ENCODE measurements around the gene LRRC36. TPM values are rescaled to one million over a fixed set of nuclear protein-coding genes. Genes with fewer than 3 reads are reported as not detected.
A peak's percentile ranks its signal among the peaks of the same experiment; 100 is the strongest.

LRRC36 gene
- total and polyA plus RNA-seq, 2 of the 13 experiments (the other 11 are each of a cell fraction or from before 2014, with no cell fraction given) = 0.12 to 0.15 TPM

GRCh38 chr16:67428146-67428731 is 101.6 kb downstream of the LRRC36 start (continued):
- no peak for TF ChIP-seq TMF1 (CRISPR knock-in tag; IDR thresholded peaks at IDR 0.05; ENCODE audit: low read depth)
- no peak for TF ChIP-seq GTF3A (CRISPR knock-in tag; conservative IDR thresholded peaks at IDR 0.05)
- no peak for TF ChIP-seq ZBTB10 (CRISPR knock-in tag; IDR thresholded peaks at IDR 0.05; ENCODE audit: borderline replicate concordance)
- TF ChIP-seq CCAR2 (optimal IDR thresholded peaks at IDR 0.05; ENCODE audit: low read depth, low read length) = no peak
- TF ChIP-seq ZNF776 (CRISPR knock-in tag; IDR thresholded peaks at IDR 0.05) = no peak
- no peak for TF ChIP-seq ARNTL (CRISPR knock-in tag; IDR thresholded peaks at IDR 0.05)
- TF ChIP-seq ZNF44 (CRISPR knock-in tag; IDR thresholded peaks at IDR 0.05) = peak; percentile 47; the same call in 1 of the 2 replicates
- TF ChIP-seq USF2 (IDR thresholded peaks at IDR 0.05; ENCODE audit: low read depth, low read length) = no peak
- TF ChIP-seq USF2 (CRISPR knock-in tag; IDR thresholded peaks at IDR 0.05; ENCODE audit: borderline replicate concordance) = no peak; the same call in 1 of the 2 replicates
- TF ChIP-seq ZNF414 (CRISPR knock-in tag; IDR thresholded peaks at IDR 0.05) = no peak
- no peak for TF ChIP-seq ZNF580 (CRISPR knock-in tag; IDR thresholded peaks at IDR 0.05; ENCODE audit: borderline replicate concordance, low read depth)
- TF ChIP-seq SIX1 (CRISPR knock-in tag; IDR thresholded peaks at IDR 0.05; ENCODE audit: borderline replicate concordance) = no peak
- peak; percentile 97 for TF ChIP-seq XRCC5 (optimal IDR thresholded peaks at IDR 0.05; ENCODE audit: low read length)
- peak; percentile 74; the same call in 1 of the 2 replicates for TF ChIP-seq AKAP8 (CRISPR knock-in tag; IDR thresholded peaks at IDR 0.05)
- no peak for TF ChIP-seq ZNF3 (CRISPR knock-in tag; IDR thresholded peaks at IDR 0.05)
- peak; percentile 76; the same call in 1 of the 2 replicates for TF ChIP-seq ZSCAN25 (CRISPR knock-in tag; IDR thresholded peaks at IDR 0.05)
- no peak for TF ChIP-seq RNF219 (CRISPR knock-in tag; IDR thresholded peaks at IDR 0.05)
- TF ChIP-seq GTF2F1 (IDR thresholded peaks at IDR 0.05; ENCODE audit: low read length) = no peak
- TF ChIP-seq ISL2 (CRISPR knock-in tag; IDR thresholded peaks at IDR 0.05) = no peak
- TF ChIP-seq ATF7 (IDR thresholded peaks at IDR 0.05) = no peak
- no peak for TF ChIP-seq ATF7 (CRISPR knock-in tag; IDR thresholded peaks at IDR 0.05)
- no peak for TF ChIP-seq HMGA1 (CRISPR knock-in tag; conservative IDR thresholded peaks at IDR 0.05)
- no peak for TF ChIP-seq RXRA (CRISPR knock-in tag; IDR thresholded peaks at IDR 0.05)
- no peak for TF ChIP-seq ZNF788 (CRISPR knock-in tag; IDR thresholded peaks at IDR 0.05; ENCODE audit: borderline replicate concordance)
- 0 out of 2 replicates have a peak, but pooled peaks have one; percentile 42 for TF ChIP-seq ZNF792 (CRISPR knock-in tag; IDR thresholded peaks at IDR 0.05)
